Ovary (tissue), 3 donors: ENCODE measurements around the gene BCAT1.

Experiments used
- POLR2A ChIP-seq: fragments of 450-650 bp; IDR thresholded peaks from one replicate; pipeline ENCODE4 v1.6.1; 2017; ENCODE audit warnings: antibody characterized with exemption, mild to moderate bottlenecking, moderate library complexity
- TF ChIP-seq, protein P1 (sequence below), 3 donors: fragments of 450-650 bp in 2 of 3; fragments of 200-600 bp in 1 of 3; IDR thresholded peaks; one replicate each; pipeline versions ENCODE4 v1.5.1 to v1.8.0; 2016 to 2022; ENCODE audit warnings: antibody characterized with exemption in 3 of 3, mild to moderate bottlenecking in 1 of 3
- donor health status: DM: no; HTN: no; CAD: no.

DNA sequence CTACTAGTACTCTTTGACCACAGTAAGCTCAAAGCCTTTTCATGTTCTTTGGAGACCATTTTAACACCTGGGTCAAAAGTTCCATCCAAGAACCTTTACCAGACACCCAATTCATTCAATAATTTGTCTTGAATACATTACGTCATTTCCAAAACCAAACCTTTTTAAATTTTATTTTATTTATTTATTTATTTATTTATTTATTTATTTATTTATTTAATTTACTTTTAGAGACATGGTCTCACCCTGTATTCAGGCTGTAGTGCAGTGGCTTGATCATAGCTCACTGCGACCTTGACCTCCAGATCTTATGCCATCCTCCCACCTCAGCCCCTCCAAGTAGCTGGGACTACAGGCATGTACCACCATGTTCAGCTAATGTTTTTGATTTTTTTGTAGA, 113.5 kb downstream of the BCAT1 start:
- TF ChIP-seq POLR2A, result no peak
- TF ChIP-seq, protein P1, sequence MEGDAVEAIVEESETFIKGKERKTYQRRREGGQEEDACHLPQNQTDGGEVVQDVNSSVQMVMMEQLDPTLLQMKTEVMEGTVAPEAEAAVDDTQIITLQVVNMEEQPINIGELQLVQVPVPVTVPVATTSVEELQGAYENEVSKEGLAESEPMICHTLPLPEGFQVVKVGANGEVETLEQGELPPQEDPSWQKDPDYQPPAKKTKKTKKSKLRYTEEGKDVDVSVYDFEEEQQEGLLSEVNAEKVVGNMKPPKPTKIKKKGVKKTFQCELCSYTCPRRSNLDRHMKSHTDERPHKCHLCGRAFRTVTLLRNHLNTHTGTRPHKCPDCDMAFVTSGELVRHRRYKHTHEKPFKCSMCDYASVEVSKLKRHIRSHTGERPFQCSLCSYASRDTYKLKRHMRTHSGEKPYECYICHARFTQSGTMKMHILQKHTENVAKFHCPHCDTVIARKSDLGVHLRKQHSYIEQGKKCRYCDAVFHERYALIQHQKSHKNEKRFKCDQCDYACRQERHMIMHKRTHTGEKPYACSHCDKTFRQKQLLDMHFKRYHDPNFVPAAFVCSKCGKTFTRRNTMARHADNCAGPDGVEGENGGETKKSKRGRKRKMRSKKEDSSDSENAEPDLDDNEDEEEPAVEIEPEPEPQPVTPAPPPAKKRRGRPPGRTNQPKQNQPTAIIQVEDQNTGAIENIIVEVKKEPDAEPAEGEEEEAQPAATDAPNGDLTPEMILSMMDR (IDR thresholded peaks at IDR 0.05), result no peak
